GM18517 (cell line): ENCODE results near the gene TTLL8.

Source experiments
- ATAC-seq: cut with Tn5 transposase; IDR thresholded peaks from one replicate; pipeline ENCODE4 v1.9.1; 2021; ENCODE audit warnings: mild to moderate bottlenecking, moderate library complexity; ENCODE audit not compliant: unreplicated experiment

Gene TTLL8

DNA sequence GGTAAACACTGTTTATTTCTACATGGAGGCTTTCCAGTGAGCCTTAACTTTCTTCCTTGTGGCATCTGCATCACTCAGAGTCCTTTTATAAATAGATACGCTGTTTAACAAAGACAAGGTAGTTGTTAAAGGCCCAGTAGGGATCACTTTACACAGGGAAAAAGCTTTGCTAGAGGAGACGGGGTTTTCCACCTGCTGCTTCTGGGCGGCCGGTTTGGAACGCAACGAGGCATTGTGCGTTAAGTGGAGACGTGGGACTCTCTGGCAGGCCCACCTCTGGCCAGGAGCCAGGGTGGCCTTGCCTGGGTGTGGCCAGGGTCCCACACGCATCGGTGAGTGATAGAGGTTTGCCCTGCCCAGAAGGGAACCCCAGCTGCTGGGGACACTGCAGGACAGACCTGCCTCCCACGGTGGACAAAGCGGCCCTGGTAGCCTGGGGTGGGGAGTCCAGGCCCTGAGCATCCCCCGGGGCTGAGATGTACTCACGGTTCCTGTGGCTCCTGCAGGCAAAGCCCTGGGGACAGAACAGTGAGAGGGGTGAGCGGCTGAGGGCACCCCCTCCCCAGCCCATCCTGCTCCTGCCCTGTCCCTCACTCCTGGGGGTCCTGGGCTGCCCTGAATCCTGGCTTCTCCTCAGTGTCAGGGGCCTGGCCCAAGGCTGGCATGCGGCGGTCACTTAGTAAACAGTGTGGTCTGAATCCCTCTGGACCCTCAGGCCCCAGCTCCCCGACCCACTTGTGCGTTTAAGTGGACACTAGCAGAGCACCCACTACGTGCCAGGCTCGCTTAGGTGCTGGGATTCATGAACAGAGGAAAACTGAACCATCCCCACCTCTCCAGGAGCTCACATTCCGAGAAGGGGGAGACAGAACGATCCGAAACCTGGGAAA is 49.7 kb downstream of the TTLL8 start:
- ATAC-seq: no peak

DNA sequence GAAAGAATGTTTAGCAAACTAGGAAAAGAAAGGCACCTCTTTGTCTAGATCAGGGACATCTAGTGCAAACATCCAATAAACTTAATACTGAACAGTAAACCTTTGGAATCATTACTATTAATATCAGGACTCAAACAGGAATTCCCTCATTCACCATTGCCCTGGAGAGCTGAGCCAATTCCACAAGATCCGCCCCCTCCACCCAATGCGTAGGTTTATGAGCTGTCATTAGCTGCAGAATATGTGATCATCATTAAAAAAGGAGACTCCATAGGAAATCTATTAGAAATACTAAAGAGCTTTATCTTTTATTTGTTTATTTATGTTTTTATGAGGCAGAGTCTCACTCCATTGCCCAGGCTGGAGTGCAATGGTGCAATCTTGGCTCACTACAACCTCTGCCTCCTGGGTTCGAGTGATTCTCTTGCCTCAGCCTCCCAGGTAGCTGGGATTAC is 51.0 kb downstream of the TTLL8 start:
- no peak for ATAC-seq

DNA sequence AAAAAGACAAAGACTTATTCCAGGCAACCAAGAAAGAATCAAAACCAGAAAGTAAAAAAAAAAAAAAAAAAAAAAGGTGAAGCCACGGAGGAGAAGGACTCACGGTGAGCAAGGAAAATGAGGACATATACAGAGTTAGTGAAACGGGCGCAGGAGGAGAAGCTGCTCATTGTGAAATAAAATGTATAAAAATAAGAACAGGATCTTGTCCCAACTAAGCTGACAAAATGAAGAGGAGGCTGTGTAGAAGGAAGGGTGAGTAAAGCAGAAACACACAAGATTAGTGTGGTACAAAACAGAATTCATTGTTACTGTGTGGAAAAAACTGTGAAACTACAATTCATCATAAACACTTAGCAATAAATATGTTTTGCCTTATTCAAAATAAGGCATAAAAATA is 53.2 kb downstream of the TTLL8 start:
- ATAC-seq: no peak

DNA sequence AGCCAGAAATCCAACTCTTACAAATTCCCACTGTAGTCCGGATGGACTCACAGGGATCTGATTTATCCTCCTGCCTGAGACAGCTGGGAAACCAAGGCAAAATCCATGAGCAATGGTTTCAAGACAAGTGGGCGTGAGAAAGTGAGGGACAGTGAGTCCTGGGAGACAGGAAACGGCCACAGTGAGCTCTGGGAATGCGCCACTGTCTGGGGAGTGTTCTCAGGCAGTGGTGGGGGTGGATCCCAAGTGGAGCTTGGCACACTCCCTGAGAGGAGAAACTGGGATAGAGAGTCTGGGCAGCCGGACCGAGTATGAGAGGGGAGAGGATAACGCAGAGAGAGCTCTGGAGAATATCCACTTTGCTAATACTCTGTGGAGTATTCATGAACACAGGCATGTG is 55.3 kb downstream of the TTLL8 start:
- ATAC-seq: no peak

DNA sequence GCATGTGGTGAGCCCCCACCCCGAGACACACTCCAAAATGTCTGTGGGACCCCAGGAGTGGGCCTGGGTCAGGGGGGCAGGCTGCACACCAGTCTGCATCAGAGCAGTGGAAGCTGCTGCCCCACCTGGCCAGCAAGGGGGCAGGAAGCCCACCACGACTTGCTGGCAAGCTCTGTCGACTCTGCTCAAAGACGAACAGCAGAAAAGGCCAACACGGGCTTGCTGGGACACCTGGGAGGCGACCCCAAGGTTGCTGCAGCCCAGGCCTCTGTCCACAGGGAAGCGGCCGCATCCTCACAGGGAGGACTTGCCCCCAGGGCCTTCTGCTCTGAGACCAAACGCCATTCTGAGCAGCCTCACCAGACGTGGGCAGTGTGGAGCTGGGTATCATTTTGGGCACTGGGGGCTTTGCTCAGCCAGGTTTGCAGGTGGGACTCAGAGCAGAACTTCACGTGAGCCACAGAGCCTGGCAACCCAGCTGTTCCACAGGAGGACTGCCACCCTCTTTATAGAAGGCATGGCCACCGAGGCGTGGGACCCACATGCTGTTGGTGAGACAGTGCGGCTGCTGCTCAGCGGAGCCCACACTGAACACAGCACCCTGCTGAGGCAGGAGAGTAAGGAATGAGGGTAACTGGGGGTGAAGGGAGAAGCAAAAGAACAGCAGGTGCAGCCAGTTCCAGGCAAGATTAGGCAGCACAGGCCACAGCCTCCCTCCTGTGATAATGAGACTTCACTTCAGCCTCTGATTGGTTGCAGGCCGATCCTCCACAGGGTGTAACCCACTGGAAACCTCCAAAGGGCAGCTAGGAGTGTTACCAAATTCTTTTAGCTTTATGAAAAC is 56.5 kb downstream of the TTLL8 start:
- ATAC-seq: no peak

DNA sequence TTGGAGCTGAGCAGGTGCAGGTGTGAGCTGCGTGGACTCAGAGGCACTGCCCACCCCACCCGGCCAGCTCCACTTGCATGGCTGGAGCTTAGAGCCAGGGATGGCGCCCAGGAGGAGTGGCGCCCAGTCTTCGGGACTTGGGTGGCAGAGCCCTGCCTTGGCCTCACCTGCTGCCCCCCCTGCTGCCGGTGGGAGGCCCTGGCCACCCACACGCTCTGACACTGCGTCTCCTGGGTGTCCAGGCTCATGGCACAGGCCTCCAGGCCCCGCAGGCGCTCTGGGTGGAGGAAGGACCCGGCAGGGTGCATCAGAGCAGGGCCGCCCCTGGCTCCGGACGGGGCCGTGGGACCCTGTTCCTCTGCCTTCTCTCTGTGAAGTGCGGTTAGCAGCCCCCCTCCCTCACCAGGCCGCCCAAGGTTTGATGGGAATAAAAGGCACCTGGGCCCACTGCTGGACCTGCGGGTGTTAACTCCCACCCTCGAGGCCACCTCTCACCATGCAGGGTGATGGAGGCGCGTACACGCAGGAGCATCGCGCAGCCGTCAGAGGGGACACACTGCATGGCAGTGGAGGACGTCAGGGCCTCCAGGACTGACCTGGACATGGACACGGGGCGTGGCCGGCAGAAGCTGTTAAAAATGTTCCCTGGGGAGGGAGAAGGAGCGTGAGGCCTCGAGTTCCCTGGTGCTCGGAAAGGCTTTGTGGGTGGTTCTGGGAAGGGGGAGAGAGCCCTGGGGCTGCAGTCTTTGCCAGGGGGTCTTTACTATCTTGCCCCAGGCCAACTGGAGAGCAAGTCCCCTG is 57.3 kb downstream of the TTLL8 start:
- no peak for ATAC-seq

DNA sequence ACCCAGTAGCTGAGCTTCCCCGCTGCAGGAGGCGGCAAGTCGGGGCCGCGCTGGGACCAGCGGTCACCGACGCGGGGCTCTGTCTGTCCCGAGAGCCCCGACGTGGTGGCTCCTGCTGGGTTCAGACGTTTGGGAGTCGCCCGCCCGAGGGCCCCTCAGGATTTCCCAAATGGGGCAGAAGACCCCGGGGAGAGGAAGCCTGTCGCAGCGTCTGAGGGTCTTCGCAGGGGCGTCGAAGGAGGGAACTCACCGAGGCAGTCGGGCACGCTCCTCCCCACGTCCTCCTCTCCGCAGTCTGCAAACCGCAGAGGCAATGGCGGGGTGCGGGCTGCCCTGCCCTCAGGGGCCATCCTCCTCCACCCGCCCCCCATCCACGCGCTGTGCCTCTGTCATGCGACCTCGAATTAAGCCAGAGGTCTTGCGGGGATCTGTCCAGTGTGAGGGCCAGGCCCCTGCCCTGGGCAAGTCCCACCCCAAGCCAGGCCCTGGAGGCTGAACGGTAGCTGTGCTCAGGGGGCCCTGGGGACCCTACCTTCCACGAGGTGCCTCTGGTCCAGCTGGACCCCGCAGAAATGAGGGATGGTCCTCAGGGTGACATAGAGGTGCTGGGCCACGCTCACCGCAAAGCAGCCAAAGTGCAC is 58.0 kb downstream of the TTLL8 start:
- no peak for ATAC-seq

DNA sequence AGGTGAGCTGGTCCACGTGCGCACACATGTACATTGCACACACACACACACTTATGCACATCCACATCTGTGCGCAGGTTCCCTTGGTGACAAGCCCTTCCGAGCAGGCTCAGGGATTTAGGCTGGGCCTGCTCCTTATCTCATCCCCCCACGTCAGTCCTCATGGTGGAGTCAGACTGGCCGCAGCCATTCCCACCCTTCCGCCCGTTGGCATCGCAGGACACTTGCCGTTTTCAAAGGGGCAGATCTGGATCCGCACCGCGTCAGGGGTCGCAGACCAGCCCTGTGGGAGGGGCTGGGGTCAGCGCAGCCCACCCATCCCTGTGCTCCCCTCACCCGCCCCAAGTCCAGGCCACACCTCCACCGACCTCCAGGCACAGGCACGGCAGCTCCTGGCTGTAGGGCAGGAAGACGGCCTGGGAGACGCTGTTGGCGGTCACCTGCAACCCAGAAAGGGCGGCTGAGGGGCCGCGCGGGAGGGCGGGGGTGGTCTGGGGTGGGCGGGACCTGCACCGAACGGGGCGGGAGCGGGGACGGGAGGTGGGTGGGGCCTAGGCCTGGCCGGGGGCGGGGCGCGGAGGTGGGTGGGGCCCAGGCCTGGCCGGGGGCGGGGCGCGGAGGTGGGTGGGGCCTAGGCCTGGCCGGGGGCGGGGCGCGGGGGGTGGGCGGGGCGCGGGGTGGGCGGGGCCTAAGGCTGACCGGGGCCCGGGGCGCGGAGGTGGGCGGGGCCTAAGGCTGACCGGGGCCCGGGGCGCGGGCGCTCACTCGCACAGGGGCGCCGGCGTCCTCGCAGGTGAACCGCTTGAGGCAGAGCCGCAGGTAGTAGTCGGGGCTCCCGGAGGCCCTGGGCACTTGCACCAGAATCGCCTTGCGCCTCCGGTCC is 58.8 kb downstream of the TTLL8 start:
- no peak for ATAC-seq

DNA sequence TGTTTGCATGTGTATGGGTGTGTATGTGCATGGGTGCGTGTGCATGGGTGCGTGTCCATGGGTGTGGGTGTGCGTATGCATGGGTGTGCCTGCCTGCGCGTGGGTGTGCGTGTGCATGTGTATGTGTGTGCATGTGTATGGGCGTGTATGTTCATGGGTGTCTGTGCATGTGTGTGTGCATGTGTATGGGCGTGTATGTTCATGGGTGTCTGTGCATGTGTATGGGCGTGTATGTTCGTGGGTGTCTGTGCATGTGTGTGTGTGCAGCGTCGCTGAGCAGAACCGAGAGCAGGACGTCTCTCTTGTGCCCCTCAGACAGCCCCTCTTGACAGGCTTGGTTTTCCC is 59.4 kb downstream of the TTLL8 start:
- ATAC-seq: no peak

DNA sequence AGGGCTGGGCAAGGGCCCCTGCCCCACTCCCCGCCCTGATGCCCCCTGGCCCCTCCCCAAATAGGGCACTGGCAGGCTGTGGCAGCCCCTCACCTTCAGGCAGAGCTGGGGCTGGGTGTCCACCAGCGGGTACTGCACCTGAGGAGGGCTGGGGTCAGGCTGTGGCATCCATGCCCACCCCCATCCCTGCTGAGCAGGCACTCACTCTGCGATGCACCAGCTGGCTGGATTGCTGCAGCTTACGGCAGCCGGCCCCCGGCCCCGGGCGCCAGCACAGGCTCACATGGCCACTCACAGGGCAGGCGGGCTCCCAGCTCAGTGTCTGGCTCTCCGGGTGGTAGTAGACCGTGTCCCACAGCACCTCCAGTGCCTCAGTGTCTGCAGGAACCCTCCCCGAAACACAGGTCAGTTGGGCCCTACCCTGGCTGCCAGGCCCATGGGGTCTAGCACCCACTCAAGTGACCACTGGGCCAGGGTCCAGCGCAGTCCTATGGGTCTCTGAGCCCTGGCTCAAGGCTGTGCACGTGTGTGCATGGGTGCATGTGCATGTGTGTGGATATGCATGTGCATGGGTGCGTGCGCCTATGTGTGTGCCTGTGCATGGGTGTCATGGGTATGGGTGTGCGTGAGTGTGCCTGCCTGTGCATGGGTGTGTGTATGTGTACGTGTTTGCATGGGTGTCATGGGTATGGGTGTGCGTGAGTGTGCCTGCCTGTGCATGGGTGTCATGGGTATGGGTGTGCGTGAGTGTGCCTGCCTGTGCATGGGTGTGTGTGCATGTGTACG is 60.0 kb downstream of the TTLL8 start:
- no peak for ATAC-seq

DNA sequence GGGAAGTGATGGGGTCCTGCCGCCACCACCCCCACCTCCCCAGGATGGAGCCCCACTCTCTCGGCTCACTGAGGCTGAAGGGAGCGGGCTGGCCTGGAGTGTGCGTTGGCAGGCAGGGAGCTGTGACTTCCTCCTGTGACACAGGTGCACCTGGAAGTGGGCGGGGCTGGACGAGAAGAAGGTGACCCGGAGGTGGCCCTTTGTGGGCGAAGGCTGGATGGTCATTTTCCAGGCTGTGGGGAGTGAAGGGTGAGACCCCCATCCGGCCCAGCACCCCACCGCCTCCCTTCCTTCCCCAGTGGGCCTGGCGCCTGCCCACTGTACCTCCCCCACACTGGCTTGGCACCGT is 60.9 kb downstream of the TTLL8 start:
- no peak for ATAC-seq

DNA sequence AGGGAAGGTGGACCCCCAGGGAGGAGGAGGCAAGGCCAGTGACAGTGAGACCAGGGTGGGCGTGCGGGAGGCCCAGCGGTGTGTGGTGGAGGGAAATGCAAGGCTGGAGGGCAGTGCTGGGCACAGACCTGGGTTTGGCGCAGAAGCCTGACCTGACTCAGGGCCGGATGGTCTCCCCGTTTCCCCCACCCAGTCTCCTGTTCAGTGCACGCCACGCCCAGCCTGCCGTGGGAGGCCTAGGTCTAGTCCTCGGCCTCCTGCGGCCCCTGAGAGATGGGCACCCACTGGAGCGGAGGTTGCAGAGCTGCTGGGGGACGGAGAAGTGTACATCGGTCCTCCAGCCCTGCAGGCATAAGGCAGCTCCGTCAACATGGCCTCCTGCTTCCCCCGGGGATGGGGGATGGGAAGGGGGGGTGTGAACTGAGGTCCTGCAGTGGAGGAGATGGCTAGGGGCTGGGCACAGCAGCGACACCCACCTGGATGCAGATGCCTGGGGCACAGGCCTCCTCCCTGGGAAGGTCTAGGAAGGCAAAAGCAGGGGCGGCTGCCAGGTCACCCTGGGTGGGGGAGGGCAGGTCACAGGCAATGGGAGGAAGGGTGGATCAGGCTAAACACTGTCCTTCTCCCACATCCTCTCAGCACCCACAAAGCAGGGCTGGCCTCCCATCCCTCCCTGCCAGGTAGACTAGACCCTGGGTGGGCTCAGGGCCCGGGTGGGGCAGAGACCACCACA is 61.4 kb downstream of the TTLL8 start:
- no peak for ATAC-seq

DNA sequence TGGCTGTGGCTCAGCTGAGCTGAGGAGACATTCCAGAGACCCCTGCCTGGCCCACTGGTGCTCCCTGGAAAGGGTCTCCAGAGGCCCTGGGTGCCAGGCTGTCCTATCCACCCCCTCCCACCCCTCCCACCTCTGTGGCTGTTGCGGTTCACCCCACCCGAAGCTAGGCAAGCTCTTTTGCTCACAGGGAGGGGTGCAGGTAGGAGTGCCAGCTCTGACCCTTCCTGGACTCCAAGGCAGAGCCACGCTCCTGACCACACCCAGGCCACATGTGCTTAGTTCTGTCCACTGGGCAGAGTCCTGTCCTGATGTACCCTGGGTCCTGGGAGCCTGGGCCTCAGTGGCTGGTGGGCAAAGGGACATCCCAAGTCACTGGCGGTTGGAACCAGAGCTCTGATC is 62.0 kb downstream of the TTLL8 start:
- ATAC-seq: no peak

DNA sequence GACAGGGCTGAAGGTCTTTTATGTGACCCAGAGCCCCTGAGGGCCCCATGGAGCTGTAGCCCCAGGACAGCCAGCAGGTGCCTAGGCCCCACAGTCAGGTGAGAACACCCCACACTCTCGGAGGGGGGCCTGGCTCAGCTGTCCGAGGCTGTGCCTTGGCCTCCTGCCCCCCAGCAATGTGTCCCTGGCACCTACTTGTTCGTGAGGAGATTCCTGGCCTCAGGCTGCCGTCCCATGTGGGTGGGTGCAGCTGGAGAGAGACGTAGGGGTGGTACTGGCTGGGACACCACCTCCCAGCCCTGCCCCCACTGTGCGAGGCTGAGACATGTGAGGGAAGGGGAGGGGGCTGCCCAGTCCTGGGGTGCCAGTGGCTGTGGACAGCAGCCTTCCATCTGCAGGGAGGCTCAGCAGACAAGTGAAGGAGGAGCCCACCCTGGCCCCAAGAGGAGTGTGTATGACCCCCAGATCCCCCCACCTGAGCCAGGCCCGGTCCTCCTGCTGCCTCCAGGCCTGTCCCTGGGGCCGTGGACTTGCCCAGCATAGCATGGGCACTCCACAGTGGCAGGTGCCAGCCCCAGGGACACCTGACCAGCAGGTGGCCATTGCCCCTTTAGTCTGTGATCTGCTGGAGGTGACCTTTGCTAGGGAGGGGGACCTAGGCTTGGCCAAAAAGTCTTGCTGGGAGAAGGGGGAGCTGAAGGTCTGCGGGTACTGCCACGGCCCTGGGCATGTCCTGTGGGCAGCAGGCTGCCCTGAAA is 62.6 kb downstream of the TTLL8 start:
- no peak for ATAC-seq

DNA sequence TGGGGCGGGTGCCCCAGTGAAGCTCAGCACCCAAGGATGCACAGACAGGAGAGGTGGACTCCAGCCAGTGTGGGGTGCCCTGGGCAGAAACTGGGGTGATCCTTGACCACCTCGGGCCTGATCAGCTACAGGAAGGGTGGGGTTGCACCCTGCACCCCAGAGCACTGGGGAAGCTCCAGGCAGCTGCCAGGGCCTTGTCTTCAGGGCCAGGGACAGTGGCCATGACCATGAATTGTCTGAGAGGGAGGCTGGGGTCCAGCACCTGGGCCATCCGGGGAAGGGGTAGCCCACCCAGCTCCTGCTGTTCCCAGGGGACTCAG is 63.1 kb downstream of the TTLL8 start:
- no peak for ATAC-seq

DNA sequence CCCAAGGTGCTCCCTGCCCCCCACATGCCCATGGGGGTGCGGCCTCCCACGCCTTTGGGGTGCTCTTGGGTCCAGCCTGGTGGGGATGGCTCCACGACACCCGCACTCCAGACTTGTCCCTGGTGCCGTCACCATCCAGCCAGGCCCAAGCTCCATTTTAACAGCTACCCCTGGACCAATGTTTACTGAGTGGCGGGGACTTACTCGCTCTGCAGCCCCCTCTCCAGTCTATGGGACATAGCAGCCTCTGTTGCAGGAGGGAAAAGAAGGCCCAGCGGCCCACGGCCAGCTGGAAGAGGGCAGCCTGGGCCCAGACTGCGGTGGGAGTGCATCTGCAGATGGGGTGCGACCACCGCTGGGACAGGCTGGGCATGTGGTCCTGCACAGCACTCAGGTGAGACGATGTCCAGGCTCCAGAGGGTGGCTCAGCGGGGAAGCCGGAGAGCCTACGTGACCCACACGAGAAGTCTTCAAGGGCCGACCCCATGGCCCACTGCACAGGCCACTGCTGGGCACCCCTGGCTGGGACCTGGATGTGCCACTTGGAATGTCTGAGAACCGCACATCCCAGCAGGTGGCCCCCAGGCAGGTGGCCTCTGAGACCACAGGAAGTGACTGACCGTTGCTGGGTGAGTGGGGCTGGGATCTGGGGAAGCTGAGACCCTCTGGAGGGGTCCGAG is 63.6 kb downstream of the TTLL8 start:
- no peak for ATAC-seq

DNA sequence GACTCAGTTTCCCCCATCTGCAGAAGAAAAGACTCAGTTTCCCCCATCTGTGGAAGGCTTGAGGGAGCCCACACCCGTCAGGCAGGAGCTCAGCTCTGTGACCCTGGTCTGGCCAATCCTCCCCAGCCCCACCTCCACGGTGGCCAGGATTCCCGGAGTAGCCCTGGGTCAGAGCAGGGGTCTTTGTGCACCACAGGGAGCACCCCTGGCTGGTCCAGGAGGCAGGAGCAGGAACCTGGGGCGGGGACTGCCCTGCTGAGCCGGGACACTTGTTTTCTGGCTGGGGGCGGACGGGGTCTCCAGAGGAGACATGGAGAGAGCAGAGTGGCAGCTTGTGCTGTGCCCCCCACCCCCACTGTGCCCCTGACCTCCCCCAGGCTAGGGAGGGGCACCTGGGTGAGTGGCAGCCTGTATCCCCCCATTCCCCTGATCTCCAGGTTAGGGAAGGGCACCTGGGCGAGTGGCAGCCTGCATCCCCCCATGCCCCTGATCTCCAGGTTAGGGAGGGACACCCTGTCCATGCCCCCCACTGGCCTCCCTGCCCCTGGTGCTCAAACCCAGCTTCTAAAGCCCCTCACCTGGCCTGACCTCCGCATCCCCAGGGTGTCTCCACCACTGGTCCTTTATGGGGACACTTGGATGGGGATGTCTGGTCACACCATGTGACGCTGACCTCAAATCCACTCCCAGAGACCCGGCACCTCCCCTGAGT is 64.3 kb downstream of the TTLL8 start:
- ATAC-seq: no peak
